AG09309 (cell line): Measurements from ENCODE around the gene DPF1.

Experiments
- DNase-seq: peaks from one replicate; pipeline ENCODE4 v3.0.0-alpha.2; 2010; ENCODE audit warnings: low read depth
- H3K4me3 ChIP-seq: 2 replicates; pipeline ENCODE4 v1.5.1; 2011; ENCODE audit warnings: mild to moderate bottlenecking, low read depth, low read length, moderate library complexity; ENCODE audit not compliant: control insufficient read depth
- CTCF ChIP-seq: IDR thresholded peaks from 2 replicates; pipeline ENCODE4 v1.5.1; 2011; ENCODE audit warnings: mild to moderate bottlenecking, low read depth, low read length, inconsistent platforms; ENCODE audit not compliant: insufficient read depth, control insufficient read depth; ENCODE audit errors: missing control alignments

DPF1 gene

GRCh38 chr19:38182536-38183210 lies 41.3 kb downstream of the DPF1 start:
- no peak for TF ChIP-seq CTCF
- no peak overlapping the region for H3K4me3 ChIP-seq
- DNase-seq, result no peak

- DNase-seq, result no peak
- H3K4me3 ChIP-seq, result no peak overlapping the region
- no peak for TF ChIP-seq CTCF
Measured at GRCh38 chr19:38180071-38180470, 44.0 kb downstream of the DPF1 start.

GRCh38 chr19:38175422-38175821 lies 48.6 kb downstream of the DPF1 start:
- H3K4me3 ChIP-seq, result no peak overlapping the region
- TF ChIP-seq CTCF, result no peak
- DNase-seq, result no peak

- peak; percentile 18 for DNase-seq
- TF ChIP-seq CTCF, result no peak
- H3K4me3 ChIP-seq, result no peak overlapping the region
Measured at GRCh38 chr19:38173291-38174041, 50.6 kb downstream of the DPF1 start.

- H3K4me3 ChIP-seq, result no peak overlapping the region
- no peak for TF ChIP-seq CTCF
Measured at GRCh38 chr19:38172001-38172400, 52.0 kb downstream of the DPF1 start.

GRCh38 chr19:38170334-38170733 lies 53.7 kb downstream of the DPF1 start:
- H3K4me3 ChIP-seq, result no peak overlapping the region
- no peak for DNase-seq
- TF ChIP-seq CTCF, result no peak

More at GRCh38 chr19:38172001-38172400, 52.0 kb downstream of the DPF1 start:
- no peak for DNase-seq

- no peak for TF ChIP-seq CTCF
- H3K4me3 ChIP-seq, result no peak overlapping the region
- no peak for DNase-seq
Measured at GRCh38 chr19:38168637-38169036, 55.4 kb downstream of the DPF1 start.
